Common myeloid progenitor, CD34-positive (primary cell): Measurements from ENCODE around the gene TIMMDC1.

Experiments
- CTCF ChIA-PET: fragments of 350-600 bp; sonication (Branson Sonifier 250); formaldehyde crosslinking; loops from one replicate; lab custom pipeline; 2021; ENCODE audit warnings: antibody characterized with exemption; lab: Charles Lee
- POLR2A ChIA-PET: fragments of 350-600 bp; sonication (Branson Sonifier 250); formaldehyde crosslinking; loops from one replicate; lab custom pipeline; 2021; ENCODE audit warnings: antibody characterized with exemption; lab: Charles Lee
- DNase-seq, 3 donors: peaks; one replicate each; pipeline versions ENCODE4 v3.0.0 to v3.0.0-alpha.2; 2013
- H3K27ac ChIP-seq, 2 experiments: 1 replicate in 1 of 2; 2 replicates in 1 of 2; pipeline ENCODE4 v1.7.0; 2013; ENCODE audit warnings: inconsistent platforms in 2 of 2, low read length in 2 of 2, mild to moderate bottlenecking in 2 of 2, low read depth in 1 of 2, moderate library complexity in 1 of 2; ENCODE audit not compliant: severe bottlenecking in 2 of 2, insufficient read depth in 1 of 2, poor library complexity in 1 of 2
- H3K27me3 ChIP-seq, 5 experiments: replicated peaks in 2 of 5; 1 replicate in 3 of 5; 2 replicates in 2 of 5; pipeline versions ENCODE4 v1.6.1 to v1.7.0; 2013; ENCODE audit warnings: low read length in 4 of 5, mild to moderate bottlenecking in 2 of 5, moderate library complexity in 2 of 5, inconsistent platforms in 1 of 5; ENCODE audit not compliant: insufficient read depth in 5 of 5, control insufficient read depth in 4 of 5
- H3K36me3 ChIP-seq, 4 experiments: 1 replicate in 2 of 4; 2 replicates in 2 of 4; pipeline versions ENCODE4 v1.6.1 to v1.7.0; 2013; ENCODE audit warnings: low read length in 3 of 4, control low read depth in 1 of 4, mild to moderate bottlenecking in 1 of 4; ENCODE audit not compliant: control insufficient read depth in 4 of 4, insufficient read depth in 4 of 4
- H3K4me1 ChIP-seq, 4 experiments: 1 replicate in 3 of 4; 2 replicates in 1 of 4; pipeline versions ENCODE4 v1.6.1 to v1.7.1; 2013; ENCODE audit warnings: low read length in 3 of 4, mild to moderate bottlenecking in 3 of 4, control low read depth in 1 of 4, inconsistent platforms in 1 of 4, moderate library complexity in 1 of 4; ENCODE audit not compliant: control insufficient read depth in 4 of 4, insufficient read depth in 4 of 4; ENCODE audit errors: control extremely low read depth in 1 of 4
- H3K4me3 ChIP-seq, 7 experiments: 1 replicate in 4 of 7; 2 replicates in 3 of 7; pipeline versions ENCODE4 v1.5.1 to v1.7.0; 2013; ENCODE audit warnings: mild to moderate bottlenecking in 7 of 7, low read length in 6 of 7, moderate library complexity in 6 of 7, inconsistent platforms in 2 of 7, low read depth in 2 of 7, control low read depth in 1 of 7; ENCODE audit not compliant: insufficient read depth in 4 of 7, control insufficient read depth in 1 of 7; ENCODE audit errors: extremely low read depth in 1 of 7
- H3K9me3 ChIP-seq, 5 experiments: 1 replicate in 4 of 5; 2 replicates in 1 of 5; pipeline versions ENCODE4 v1.6.1 to v1.7.1; 2013; ENCODE audit warnings: low read length in 4 of 5, mild to moderate bottlenecking in 2 of 5, inconsistent platforms in 1 of 5, low read depth in 1 of 5, moderate library complexity in 1 of 5; ENCODE audit not compliant: control insufficient read depth in 4 of 5, insufficient read depth in 2 of 5; ENCODE audit errors: control extremely low read depth in 1 of 5
- WGBS: methylation state at CpG from one replicate; pipeline ENCODE4 v1.1.5; 2013; ENCODE audit not compliant: insufficient coverage; 5-methylcytosine and 5-hydroxymethylcytosine counted together

Gene TIMMDC1

GRCh38 chr3:119469418-119470189 is 28.7 kb upstream of the TIMMDC1 start:
- H3K4me1 ChIP-seq: peaks cover 10 to 15% (median 14%) of the 10 kb centered on the region in 4 experiments
- WGBS: 16% methylated on average over 11 of the region's 16 CpGs
- peak overlapping the region; percentile 80 to 98 (median 92) for H3K4me3 ChIP-seq
- DNase-seq: no peak
- no peaks in the 10 kb centered on the region for H3K27me3 ChIP-seq
- peak overlapping the region; percentile 25 to 68 for H3K27ac ChIP-seq
- ChIA-PET CTCF (interaction anchor here (1.5 to 1.9 kb wide), 3 partner anchors 25 to 229 kb away, joined by 3 to 5 read pairs (median 4); partner anchors contain the start of gene B4GALT4), POLR2A (no interaction called here)
- peaks cover 4 to 25% (median 11%) of the 10 kb centered on the region in 4 experiments for H3K36me3 ChIP-seq
- H3K9me3 ChIP-seq: no peaks in the 10 kb centered on the region

GRCh38 chr3:119470866-119471265 is 27.5 kb upstream of the TIMMDC1 start:
- no peak for DNase-seq
- 98% methylated on average over 6 of the region's 6 CpGs for WGBS
- CTCF ChIA-PET: interaction anchor here (1.5 kb wide), 1 partner anchor 230 kb away, joined by 5 read pairs; the partner anchor contains the start of gene B4GALT4
- H3K9me3 ChIP-seq: no peaks in the 10 kb centered on the region
- POLR2A ChIA-PET: no interaction called here
- peaks cover 8 to 32% (median 13%) of the 10 kb centered on the region in 4 experiments for H3K36me3 ChIP-seq
- H3K27me3 ChIP-seq: no peaks in the 10 kb centered on the region
- no peak overlapping the region for H3K4me3 ChIP-seq
- no peak overlapping the region for H3K27ac ChIP-seq
- peaks cover 10 to 15% (median 14%) of the 10 kb centered on the region in 4 experiments for H3K4me1 ChIP-seq

- Histone ChIP-seq H3K27ac (no peak overlapping the region), H3K4me1 (no peaks in the 10 kb centered on the region), H3K36me3 (peaks cover 16 to 60% (median 33%) of the 10 kb centered on the region in 4 experiments), H3K9me3 (no peaks in the 10 kb centered on the region), H3K4me3 (no peak overlapping the region), H3K27me3 (no peaks in the 10 kb centered on the region)
- ChIA-PET POLR2A (no interaction called here), CTCF (interaction anchor here (1.4 kb wide), 1 partner anchor 200 kb away, joined by 3 read pairs; no protein-coding TSS in a partner anchor)
- WGBS: 100% methylated on average over 1 of the region's 2 CpGs
- DNase-seq: no peak
Measured at GRCh38 chr3:119481079-119481478, 17.3 kb upstream of the TIMMDC1 start.

- DNase-seq: no peak
- Histone ChIP-seq H3K4me1 (no peaks in the 10 kb centered on the region), H3K36me3 (peaks cover 23 to 64% (median 36%) of the 10 kb centered on the region in 4 experiments), H3K27me3 (no peaks in the 10 kb centered on the region), H3K9me3 (no peaks in the 10 kb centered on the region), H3K4me3 (no peak overlapping the region), H3K27ac (no peak overlapping the region)
- ChIA-PET CTCF (interaction anchor here (1.5 kb wide), 1 partner anchor 10 kb away, joined by 4 read pairs; no protein-coding TSS in a partner anchor), POLR2A (no interaction called here)
- 100% methylated on average over 1 of the region's 1 CpG for WGBS
Measured at GRCh38 chr3:119483101-119483500, 15.2 kb upstream of the TIMMDC1 start.

- ChIA-PET POLR2A (no interaction called here), CTCF (no interaction called here)
- no peak for DNase-seq
- WGBS: 100% methylated on average over 1 of the region's 2 CpGs
- peaks cover 28 to 68% (median 39%) of the 10 kb centered on the region in 4 experiments for H3K36me3 ChIP-seq
- H3K4me1 ChIP-seq: no peaks in the 10 kb centered on the region
- H3K9me3 ChIP-seq: no peaks in the 10 kb centered on the region
- H3K27me3 ChIP-seq: no peaks in the 10 kb centered on the region
- H3K27ac ChIP-seq: no peak overlapping the region
- H3K4me3 ChIP-seq: no peak overlapping the region
Measured at GRCh38 chr3:119485563-119485962, 12.8 kb upstream of the TIMMDC1 start.

GRCh38 chr3:119490153-119490552 is 8.2 kb upstream of the TIMMDC1 start:
- Histone ChIP-seq H3K27me3 (no peaks in the 10 kb centered on the region), H3K27ac (no peak overlapping the region), H3K36me3 (peaks cover 24 to 65% (median 30%) of the 10 kb centered on the region in 4 experiments), H3K4me1 (no peaks in the 10 kb centered on the region), H3K9me3 (no peaks in the 10 kb centered on the region), H3K4me3 (no peak overlapping the region)
- ChIA-PET CTCF (interaction anchor here (0.6 to 3.2 kb wide), 5 partner anchors 13 to 191 kb away, joined by 3 to 9 read pairs (median 4); partner anchors contain the start of gene CD80), POLR2A (no interaction called here)
- DNase-seq: no peak
- WGBS: 88% methylated on average over 1 of the region's 2 CpGs

GRCh38 chr3:119492128-119492527 is 6.2 kb upstream of the TIMMDC1 start:
- WGBS: 83% methylated on average over 1 of the region's 2 CpGs
- no peak for DNase-seq
- ChIA-PET CTCF (interaction anchor here (0.9 kb wide), 1 partner anchor 10 kb away, joined by 4 read pairs; no protein-coding TSS in a partner anchor), POLR2A (no interaction called here)
- no peaks in the 10 kb centered on the region for H3K4me1 ChIP-seq
- H3K4me3 ChIP-seq: no peak overlapping the region
- no peak overlapping the region for H3K27ac ChIP-seq
- H3K9me3 ChIP-seq: no peaks in the 10 kb centered on the region
- H3K36me3 ChIP-seq: peaks cover 12 to 45% (median 15%) of the 10 kb centered on the region in 4 experiments
- no peaks in the 10 kb centered on the region for H3K27me3 ChIP-seq
